GM12878 (cell line): ENCODE data around the gene CAT.

Experiments
- CHD2 ChIP-seq: IDR thresholded peaks from 2 replicates; pipeline ENCODE4 v1.6.1; 2011; ENCODE audit warnings: low read depth, low read length, improper control_type of control experiment, borderline replicate concordance
- EP300 ChIP-seq, 2 experiments: fragments of 150-350 bp in 1 of 2; IDR thresholded peaks; 2 replicates each; pipeline ENCODE4 v1.6.1; 2011 to 2012; ENCODE audit warnings: low read depth in 2 of 2, low read length in 2 of 2, borderline replicate concordance in 1 of 2, improper control_type of control experiment in 1 of 2, inconsistent platforms in 1 of 2; ENCODE audit not compliant: control insufficient read depth in 1 of 2
- HCFC1 ChIP-seq: fragments of 150-350 bp; IDR thresholded peaks from 2 replicates; pipeline ENCODE4 v1.6.1; 2014; ENCODE audit warnings: low read length
- HDGF ChIP-seq: fragments of 450-650 bp; IDR thresholded peaks from 2 replicates; pipeline ENCODE4 v1.6.1; 2016; ENCODE audit warnings: antibody characterized with exemption
- SIX5 ChIP-seq: IDR thresholded peaks from 2 replicates; pipeline ENCODE4 v1.6.1; 2011; ENCODE audit warnings: mild to moderate bottlenecking, low read depth, low read length, moderate library complexity; ENCODE audit not compliant: severe bottlenecking
- SP1 ChIP-seq: IDR thresholded peaks from one replicate; pipeline ENCODE4 v1.6.1; 2011; ENCODE audit warnings: low read depth, low read length
- TF ChIP-seq, protein P1 (sequence below): fragments of 450-650 bp; IDR thresholded peaks from 2 replicates; pipeline ENCODE4 v1.6.1; 2018; ENCODE audit warnings: mild to moderate bottlenecking, low read depth, moderate library complexity; ENCODE audit not compliant: partially characterized antibody
- TF ChIP-seq, protein P2 (sequence below), 3 experiments: IDR thresholded peaks in 2 of 3; conservative IDR thresholded peaks in 1 of 3; 2 replicates each; pipeline ENCODE4 v1.5.1; 2011; ENCODE audit warnings: low read depth in 3 of 3, low read length in 3 of 3, mild to moderate bottlenecking in 3 of 3, control low read depth in 2 of 3, moderate library complexity in 2 of 3, inconsistent platforms in 1 of 3, mixed read lengths in 1 of 3; ENCODE audit not compliant: control insufficient read depth in 2 of 3, insufficient read depth in 1 of 3; ENCODE audit errors: extremely low read depth in 1 of 3

DNA sequence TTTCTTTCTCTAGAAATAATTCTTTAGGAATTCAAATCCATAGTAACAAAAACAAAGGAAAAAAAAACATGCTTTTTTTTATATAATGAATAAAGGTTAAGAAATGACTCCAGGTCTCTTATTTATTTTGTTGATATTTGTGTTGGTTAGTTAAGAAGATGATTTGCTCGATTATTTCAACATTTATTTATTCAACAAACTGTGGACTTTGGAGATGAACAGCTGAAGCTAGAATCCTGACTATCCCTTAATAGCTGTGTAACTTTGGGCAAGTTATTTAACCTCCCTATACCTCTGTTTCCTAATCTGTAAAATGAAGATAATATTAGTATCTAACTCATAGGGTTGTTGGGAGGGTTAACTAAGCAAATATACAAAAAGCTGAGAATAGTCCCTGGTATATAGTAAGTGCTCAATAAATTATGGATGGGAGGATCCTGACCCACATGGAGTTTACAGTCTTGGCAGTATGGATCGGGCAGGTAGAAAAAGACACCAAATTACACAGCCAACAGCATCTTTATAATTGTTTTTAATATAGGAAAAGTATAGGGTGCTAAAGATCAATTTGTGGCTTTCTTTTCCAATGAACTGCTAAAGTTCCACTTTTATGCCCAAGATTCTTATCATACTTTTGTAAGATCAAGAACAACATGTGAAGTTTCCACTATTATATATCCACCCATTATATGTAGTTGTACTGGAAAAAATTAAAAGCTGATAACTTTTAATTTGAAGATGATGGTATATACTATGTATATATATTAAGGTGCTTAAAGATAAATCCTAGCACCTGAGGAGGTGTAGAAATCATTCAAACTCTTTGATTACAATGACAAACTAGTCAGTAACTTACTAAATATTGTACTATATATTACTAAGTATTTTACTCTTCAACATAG is 1.3 kb upstream of the CAT start:
- TF ChIP-seq CHD2 = no peak
- TF ChIP-seq SIX5 = no peak
- no peak for TF ChIP-seq HCFC1
- no peak for TF ChIP-seq HDGF
- TF ChIP-seq, protein P1, sequence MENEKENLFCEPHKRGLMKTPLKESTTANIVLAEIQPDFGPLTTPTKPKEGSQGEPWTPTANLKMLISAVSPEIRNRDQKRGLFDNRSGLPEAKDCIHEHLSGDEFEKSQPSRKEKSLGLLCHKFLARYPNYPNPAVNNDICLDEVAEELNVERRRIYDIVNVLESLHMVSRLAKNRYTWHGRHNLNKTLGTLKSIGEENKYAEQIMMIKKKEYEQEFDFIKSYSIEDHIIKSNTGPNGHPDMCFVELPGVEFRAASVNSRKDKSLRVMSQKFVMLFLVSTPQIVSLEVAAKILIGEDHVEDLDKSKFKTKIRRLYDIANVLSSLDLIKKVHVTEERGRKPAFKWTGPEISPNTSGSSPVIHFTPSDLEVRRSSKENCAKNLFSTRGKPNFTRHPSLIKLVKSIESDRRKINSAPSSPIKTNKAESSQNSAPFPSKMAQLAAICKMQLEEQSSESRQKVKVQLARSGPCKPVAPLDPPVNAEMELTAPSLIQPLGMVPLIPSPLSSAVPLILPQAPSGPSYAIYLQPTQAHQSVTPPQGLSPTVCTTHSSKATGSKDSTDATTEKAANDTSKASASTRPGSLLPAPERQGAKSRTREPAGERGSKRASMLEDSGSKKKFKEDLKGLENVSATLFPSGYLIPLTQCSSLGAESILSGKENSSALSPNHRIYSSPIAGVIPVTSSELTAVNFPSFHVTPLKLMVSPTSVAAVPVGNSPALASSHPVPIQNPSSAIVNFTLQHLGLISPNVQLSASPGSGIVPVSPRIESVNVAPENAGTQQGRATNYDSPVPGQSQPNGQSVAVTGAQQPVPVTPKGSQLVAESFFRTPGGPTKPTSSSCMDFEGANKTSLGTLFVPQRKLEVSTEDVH = no peak
- TF ChIP-seq SP1 = no peak
- TF ChIP-seq EP300 (IDR thresholded peaks at IDR 0.05; ENCODE audit: borderline replicate concordance in 1 of 2, control insufficient read depth in 1 of 2, low read depth in 2 of 2, low read length in 2 of 2) = no peak
- TF ChIP-seq, protein P2, sequence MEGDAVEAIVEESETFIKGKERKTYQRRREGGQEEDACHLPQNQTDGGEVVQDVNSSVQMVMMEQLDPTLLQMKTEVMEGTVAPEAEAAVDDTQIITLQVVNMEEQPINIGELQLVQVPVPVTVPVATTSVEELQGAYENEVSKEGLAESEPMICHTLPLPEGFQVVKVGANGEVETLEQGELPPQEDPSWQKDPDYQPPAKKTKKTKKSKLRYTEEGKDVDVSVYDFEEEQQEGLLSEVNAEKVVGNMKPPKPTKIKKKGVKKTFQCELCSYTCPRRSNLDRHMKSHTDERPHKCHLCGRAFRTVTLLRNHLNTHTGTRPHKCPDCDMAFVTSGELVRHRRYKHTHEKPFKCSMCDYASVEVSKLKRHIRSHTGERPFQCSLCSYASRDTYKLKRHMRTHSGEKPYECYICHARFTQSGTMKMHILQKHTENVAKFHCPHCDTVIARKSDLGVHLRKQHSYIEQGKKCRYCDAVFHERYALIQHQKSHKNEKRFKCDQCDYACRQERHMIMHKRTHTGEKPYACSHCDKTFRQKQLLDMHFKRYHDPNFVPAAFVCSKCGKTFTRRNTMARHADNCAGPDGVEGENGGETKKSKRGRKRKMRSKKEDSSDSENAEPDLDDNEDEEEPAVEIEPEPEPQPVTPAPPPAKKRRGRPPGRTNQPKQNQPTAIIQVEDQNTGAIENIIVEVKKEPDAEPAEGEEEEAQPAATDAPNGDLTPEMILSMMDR (IDR thresholded peaks at IDR 0.05 in 2 of 3, conservative IDR thresholded peaks at IDR 0.05 in 1 of 3; ENCODE audit: control insufficient read depth in 2 of 3, extremely low read depth in 1 of 3, insufficient read depth in 1 of 3, low read depth in 3 of 3, low read length in 3 of 3) = no peak
